ENCODE data around the gene C5orf46. TPM values are rescaled to one million over a fixed set of nuclear protein-coding genes. Genes with fewer than 3 reads are reported as not detected.
"Not testable (repeated sequence)": the region's sequence is repeated elsewhere in the genome, so short reads cannot be mapped to it uniquely, and the experiment has no call there.

The C5orf46 gene
- total RNA-seq, 1 experiment from 2014 or later = 2.6 TPM

DNA sequence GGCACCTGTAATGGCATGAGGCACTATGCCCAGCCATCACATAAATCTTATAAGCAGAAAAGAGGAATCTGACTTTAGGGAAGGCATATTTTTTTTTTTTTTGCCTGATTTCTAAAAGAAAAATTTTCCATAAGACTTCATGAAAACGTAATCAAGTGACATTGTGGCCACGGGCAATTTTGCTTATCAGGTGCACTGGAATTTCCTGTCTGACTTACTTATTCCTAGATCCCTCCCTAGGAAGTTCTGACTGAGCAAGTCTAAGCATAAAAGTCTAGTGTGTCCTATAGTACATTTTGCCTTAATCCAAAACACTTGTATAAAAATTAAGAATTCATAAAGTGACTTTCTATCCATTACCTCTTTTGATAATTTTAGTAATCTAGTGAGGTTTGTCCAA is 12.5 kb downstream of the C5orf46 start:
- no peak for DNase-seq (ENCODE audit: low read depth)

DNA sequence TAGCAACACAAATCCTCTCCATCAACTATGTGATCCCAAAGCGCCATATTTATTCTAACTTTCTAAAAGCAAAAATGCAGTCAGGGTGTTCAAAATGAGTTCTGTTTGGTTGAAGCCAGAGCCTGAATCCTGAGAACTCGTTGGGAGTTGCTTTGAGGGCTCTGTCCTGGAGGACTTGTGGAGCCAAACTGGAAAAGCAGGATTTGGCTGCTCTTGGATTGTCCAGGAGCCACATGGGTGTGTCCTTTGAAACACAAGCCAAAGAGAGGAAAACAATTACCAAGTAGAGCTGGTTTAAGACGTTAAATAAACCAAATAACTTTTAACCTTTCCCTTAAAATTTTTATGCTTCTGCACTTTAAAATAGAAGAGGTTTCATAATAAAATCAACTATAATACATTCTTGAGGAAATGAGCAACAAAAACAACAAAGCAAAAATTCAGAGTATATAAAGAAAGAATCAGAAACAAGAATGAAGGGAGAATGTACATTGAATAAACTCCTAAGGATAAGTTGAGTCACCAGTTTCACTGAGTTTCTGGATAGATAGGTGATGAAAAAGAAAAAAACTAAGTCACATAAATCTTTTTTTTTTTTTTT is 13.5 kb downstream of the C5orf46 start:
- DNase-seq (ENCODE audit: low read depth) = no peak

DNA sequence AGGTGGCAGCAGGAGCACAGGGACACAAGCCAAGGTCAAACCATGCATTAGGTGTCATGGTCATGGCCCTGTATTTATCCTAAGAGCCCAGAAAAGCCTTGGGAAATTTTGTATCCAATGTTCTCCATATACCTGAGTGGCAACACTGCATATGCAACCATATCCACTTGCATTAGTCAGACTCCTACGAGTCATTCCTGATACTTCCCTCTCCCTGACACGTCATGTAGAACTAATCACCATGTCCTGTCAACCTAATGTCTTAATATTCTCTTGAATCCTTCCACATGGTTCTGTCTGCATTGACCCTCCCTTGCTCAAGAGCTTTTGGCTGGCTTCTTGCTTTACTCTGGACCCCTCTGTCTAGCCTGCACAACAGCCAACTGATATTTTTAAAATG is 18.4 kb downstream of the C5orf46 start:
- DNase-seq (ENCODE audit: low read depth) = peak; percentile 20

DNA sequence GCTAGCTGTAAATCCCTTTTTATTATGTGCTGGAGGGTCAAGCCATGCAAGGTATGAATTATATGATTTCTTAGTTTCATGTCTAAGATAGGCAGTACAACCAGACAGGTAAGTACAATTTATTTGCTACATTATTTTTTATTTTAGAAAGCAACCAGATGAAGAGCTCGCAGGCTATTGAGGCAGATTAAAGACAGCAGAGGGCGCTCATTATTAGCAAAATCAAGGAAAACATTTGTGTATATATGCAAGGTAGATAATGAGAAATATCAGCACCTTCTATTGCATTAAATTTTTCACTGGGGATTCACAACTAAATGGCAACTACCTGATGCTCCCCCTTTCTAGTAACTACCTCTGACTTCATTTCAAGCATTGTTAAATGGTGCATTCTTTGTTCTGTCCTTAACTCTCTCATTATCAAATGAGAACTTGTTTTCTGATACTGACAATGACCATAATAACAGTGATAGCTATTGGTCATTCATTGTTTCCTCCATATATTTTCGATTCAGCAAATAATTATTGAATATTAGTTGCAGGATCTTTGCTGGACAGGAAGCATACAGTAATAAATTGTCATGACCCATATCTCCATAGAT is 19.2 kb downstream of the C5orf46 start:
- peak; percentile 35 for DNase-seq (ENCODE audit: low read depth)

DNA sequence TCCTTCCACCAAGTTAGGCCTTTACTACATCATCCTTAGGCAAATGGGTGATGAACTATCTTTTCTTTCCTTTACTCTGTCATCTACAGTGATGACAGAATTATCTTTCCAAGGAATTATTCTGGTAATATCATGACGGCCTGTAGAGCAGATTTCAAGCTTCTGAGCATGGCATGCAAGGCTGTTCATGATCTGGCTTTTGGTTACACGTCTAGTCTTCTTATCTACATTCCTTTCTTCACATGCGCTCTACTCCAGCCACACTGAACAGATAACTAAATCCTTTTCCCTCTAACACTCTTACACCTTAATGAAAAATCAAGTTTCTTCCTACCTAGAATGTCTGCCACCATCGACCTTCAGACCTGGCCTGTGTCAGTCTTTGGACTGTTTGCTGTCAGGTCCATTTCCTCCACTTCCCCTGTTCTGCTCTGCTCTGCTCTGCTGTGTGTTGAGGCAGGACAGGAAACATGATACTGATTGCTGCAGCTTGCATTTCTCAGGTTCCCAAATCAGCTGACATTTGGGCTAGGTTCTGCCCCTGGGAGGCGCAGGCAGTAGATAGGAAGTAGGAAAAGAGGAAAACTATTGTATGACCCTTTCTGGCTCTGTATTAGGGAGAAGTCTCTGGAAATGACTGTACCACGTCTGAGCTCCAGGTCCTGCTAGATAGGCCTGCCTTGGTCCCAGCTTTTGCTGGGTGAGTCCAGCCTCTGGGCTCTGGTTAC is 23.6 kb downstream of the C5orf46 start:
- DNase-seq (ENCODE audit: low read depth) = no peak

DNA sequence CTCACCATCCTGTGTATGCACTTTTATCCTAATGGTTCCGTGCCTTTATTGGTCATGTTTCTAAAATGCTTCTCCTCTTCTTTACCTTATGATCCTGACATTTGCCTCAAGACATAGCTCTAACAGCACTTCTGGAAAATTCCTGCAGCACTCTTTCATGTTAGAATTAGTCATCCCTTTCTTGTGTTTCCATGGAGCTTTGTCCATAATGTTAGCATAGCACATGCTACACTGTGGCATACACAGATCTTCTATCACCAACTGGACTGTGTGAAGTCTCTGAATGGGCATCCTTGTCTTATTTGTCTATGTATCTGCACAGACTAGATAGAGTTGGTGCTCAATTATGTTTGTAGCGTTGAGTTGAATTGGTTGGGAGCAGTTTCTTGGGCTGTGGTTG is 25.9 kb downstream of the C5orf46 start:
- DNase-seq (ENCODE audit: low read depth) = no peak

DNA sequence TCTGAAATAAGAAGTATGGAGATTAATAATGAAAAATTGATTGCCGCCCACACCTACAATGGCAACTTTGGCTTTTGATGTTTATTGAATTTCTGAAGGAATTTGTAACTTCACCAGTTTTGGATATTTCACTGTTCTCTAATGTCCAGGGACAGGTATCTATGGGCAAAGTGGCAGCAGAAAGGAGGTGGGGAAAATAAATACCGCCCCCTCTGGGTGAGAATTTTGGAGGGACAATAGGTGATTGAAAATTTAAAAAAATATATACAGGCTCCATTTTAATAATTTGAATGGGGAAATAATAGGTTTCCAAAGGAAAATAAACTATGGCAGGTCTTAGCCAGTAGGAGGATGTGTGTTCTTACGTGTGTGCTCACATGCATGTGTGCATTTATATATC is 26.6 kb downstream of the C5orf46 start:
- no peak for DNase-seq (ENCODE audit: low read depth)

DNA sequence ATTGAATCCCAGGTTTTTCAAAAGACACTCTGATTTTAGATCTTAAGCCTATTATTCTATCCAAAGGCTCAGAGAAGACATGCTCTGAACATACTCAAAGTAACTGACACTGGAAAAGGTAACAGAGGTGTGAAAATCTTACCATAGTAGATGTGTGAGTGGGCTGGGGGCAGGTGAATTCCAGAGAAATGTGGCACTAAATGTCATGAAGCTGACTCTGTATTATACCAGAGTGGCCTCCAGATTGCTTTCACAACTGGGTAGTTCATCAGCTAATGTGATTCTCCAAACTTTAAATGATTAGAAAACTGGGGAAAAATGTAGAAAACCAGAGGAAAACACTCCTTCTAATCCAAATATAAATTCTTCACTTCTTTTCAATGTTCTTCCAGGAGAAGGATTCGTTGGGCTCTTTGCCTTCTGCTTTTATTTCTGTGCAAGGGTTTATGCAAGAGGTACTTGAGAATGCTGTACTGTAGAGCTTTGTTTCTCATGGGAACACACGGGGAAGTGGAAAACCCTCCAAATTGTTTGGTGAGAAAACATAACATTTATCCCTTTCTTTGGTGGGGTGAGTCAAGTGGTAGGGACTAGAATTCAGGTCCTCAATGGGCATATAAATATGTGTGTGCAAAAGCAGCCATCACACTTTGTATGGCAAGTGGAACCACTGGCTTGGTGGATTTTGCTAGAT is 28.1 kb downstream of the C5orf46 start, which contains the start of gene SCGB3A2:
TSS of gene SCGB3A2 (plus strand) at position 646 of the 694 bp plus-strand sequence. CDS start 93 bp downstream, outside the sequence.
- no peak for DNase-seq (ENCODE audit: low read depth)

DNA sequence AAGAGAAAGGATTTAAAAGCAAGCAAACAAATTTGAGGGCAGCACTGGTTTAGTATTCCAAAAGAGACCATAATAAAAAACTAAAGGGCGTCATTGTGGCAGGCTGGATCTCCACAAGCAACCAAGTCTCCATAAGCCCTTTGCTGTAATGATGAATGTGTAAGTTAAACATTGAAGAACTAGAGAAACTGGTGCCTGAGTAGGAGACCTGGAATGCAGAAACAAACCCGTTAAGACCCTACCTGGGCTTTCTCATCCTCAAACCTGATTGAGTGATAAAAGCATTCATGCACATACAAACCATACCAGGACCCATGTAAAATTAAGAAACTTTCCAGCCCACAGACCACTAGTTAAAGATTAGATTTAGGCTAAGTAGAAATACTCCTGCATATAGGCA is 29.7 kb downstream of the C5orf46 start:
- no peak for DNase-seq (ENCODE audit: low read depth)

DNA sequence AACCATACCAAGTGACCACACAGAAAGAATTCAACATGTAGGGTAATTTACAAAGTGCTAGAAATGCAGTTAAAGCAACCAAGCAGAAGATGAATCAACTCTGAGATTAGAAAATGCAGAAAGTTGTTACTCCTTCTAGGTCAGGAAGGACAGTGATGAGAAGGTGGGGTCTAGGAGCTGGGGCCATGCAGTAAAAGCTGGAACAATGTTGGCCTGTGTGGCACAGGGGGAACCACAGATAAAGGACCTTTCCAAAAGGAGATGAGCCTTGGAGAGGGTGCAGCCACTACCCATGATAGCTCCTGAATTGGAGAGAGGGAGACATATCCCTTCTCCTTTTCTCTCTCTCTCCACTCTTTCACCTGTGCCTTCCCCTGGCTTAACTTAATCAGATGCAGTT is 30.2 kb downstream of the C5orf46 start:
- no peak for DNase-seq (ENCODE audit: low read depth)

DNA sequence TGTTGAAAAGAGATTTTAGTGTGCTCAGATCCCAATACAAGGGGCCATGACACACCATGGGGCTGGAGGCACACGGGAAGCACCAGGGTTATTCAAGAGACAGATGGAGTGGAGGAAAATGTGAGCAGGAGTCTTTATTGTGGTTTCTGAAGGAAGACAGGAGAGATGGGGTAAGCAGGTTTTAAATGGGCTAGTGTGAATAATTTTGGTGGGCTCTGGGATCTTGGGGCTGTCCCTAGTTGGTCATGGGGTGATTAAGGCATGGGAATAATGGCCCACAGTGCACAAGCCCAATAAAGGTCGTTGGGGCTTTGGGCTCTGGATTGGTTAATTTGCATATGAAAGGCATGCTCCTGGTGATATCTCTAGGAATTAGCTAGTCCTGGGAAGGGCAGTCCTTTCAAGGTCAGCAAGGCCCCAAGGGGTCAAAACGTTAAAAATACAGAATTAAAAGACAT is 31.4 kb downstream of the C5orf46 start:
- no peak for DNase-seq (ENCODE audit: low read depth)

DNA sequence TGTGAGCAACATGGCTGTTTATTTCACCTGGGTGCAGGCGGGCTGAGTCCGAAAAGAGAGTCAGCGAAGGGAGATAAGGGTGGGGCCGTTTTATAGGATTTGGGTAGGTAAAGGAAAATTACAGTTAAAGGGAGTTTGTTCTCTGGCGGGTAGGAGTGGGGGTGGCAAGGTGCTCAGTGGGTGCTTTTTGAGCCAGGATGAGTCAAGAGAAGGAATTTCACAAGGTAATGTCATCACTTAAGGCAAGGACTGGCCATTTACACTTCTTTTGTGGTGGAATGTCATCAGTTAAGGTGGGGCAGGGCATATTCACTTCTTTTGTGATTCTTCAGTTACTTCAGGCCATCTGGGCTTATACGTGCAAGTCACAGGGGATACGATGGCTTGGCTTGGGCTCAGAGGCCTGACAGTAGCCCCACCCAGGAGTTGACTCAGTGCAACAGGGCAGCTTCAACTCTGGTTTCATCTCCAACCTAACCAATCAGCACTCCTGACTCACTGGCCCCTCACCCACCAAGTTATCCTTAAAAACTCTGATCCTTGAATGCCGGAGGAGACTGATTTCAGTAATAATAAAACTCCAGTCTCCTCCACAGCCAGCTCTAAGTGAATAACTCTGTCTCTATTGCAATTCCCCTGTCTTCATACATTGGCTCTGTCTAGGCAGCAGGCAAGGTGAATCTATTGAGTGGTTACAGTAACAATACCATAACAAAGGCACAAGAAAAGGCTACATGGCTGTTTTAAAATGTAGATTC is 32.0 kb downstream of the C5orf46 start:
- not testable (repeated sequence) for DNase-seq (ENCODE audit: low read depth)

DNA sequence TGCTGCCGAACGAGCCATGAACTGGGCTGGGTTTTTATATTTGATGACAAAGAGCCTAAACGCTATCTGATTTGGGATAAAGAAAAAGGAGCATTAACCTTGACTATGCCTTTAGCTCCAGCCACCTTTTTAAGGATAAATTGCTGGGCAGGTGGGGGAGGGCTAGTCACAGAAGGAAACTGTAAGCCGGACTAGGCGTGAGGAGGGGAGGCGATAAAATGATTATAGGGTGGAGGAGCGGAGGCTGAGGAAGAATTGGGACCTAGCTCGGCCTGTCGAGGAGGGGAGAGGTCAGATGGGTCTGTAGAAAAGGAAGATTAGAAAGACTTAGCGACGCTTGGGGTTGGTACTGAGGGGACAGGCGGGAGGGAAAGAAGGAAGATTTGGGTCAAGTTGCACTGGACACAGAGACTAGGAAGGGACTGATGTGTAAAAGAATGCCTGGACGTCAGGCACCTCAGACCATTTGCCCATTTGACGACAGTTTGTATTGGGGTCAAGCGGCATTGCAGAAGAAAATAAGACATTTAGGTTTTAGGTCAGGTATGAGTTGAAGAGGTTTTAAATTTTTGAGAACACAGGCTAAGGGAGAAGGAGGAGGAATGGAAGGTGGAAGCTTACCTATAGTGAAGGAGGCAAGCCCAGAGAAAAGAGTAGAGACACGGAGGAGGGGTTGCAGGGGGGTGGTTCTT is 33.4 kb downstream of the C5orf46 start:
- not testable (repeated sequence) for DNase-seq (ENCODE audit: low read depth)

DNA sequence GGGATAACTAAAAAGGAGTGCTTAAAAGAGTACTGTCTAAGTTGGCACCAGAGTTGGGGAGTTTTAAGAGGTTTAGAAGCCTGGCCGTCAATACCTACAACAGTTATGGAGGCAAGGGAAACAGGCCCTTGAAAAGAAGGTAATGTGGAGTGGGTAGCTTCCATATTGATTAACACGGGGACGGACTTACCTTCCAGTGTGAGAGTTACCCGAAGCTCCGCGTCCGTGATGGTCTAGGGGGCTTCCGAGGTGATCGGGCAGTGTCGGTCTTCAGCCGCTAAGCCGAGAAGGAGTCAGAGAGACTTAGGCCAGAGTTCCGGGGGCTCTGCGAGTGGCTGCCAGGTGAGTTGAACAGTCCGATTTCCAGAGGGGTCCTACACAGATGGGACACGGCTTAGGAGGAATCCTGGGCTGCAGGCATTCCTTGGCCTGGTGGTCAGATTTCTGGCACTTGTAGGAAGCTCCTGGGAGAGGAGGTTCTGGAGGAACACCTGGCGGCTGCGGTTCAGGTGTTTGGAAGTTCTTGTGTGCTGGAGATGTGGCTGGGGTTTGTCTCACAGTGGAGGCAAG is 34.3 kb downstream of the C5orf46 start:
- DNase-seq (ENCODE audit: low read depth) = not testable (repeated sequence)

DNA sequence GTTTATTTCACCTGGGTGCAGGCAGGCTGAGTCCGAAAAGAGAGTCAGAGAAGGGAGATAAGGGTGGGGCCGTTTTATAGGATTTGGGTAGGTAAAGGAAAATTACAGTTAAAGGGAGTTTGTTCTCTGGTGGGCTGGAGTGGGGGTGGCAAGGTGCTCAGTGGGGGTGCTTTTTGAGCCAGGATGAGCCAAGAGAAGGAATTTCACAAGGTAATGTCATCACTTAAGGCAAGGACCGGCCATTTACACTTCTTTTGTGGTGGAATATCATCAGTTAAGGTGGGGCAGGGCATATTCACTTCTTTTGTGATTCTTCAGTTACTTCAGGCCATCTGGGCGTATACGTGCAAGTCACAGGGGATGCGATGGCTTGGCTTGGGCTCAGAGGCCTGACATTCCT is 36.4 kb downstream of the C5orf46 start:
- not testable (repeated sequence) for DNase-seq (ENCODE audit: low read depth)

DNA sequence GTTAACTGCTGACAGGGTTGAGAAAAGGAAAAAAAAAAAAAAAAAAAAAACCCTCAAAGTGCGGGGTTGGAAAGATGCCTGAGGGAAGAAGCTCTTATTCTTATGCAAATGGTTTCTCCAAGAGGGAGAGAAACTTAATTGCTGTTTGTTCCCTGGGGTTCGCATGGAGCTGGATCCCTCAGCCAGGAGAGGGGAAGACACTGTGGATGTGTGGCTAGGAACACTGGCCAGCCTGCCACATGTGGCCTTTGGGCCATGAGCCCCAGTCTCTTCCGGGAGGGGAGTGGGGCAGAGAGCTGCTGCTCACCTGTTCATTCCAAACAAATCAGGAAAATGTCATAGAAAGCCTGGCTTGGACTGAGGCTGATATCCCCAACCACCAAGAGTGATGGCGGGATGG is 37.2 kb downstream of the C5orf46 start:
- DNase-seq (ENCODE audit: low read depth) = no peak

DNA sequence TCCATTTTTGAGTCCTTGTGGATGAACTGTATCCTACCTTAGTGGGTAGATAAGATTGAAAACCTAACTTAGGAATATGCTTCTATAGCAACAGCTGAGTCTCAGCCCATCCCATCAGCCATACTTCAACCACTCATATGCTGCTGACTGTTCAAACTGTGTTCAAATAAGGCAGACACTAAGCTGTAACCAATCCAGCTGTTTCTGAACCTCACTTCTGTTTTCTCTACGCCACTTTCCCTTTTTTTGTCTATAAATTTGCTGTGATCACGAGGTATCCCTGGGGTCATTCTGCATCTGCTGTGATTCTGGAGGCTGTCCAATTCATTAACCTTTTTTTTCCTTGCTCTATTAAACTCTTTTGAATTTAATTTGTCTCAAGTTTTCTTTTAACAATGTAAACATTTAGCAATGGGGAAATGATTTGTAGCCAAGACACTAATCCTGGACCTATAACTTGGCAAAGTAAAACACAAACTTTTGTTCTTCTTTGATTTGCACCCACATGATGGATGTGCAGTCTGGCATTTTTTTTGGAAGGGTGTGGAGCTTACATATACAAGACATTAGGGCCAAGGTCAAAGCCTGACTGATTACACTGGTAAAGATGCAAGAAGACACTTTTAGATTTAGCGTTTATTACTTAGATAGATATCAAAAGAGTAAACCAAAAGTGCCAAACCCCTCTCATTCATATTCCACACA is 42.7 kb downstream of the C5orf46 start:
- no peak for DNase-seq (ENCODE audit: low read depth)

DNA sequence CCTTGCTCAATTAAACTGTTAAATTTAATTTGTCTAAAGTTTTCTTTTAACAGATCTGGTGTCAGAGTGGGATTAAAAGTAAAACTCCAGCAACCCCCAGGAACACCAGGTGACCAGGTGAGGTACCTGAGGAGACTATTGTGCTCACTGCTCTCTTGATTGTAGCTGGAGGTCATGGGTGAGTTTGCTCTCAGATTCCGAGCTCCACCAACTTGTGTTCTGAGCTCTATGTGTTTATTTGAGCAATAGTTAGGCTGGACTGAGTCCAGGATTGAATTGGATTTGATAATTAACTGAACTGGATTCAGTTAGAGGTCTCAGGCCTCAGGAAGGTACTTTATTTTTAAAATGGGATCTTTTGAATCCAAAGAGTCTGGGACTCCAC is 45.7 kb downstream of the C5orf46 start:
- no peak for DNase-seq (ENCODE audit: low read depth)

DNA sequence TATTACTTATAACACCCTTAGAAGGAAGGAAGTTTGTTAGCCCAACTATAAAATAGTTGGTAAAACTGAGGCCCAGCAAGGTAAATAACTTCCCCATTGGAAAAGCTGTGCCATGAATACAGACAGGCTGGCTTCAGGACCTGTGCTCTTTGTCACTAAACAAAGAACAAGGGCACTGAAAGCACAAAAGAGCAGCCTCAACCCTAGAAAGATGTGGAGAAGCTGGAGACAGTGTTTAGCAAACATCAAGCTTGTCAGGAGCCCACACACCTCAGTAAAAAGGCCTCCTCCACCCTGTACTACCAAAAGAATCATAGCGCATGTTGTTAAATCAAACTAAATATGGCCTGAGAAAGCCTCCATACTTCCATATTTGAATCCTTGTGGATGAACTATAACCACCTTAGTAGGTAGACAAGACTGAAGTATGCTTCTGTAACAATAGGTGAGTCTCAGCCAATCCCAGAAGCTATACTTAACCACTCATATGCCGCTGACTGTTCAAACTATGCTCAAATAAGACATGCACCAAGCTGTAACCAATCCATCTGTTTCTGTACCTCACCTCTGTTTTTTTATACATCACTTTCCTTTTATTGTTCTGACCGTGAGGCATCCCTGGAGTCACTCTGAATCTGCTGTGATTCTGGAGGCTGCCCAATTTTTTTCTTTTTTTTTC is 46.2 kb downstream of the C5orf46 start:
- DNase-seq (ENCODE audit: low read depth) = no peak

DNA sequence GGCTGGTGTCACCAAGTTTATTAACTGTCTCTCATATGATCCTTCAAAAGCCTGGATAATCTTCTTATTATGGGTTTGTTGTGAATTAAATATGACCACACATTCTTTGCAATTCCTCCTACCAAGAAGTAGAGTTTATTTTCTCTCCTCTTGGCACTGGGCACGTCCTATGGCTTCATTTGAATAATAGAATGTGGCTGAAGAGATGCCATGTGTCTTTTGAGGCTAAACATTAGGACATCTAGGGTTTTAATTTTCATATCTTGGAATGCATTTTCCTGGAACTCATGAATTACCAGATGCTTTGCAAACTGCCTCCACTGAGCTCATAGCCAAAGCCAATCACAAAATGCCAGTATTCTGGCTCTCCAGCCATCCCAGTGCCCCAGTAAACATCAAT is 47.8 kb downstream of the C5orf46 start:
- no peak for DNase-seq (ENCODE audit: low read depth)

All from Daoy (cell line).